DND-41 (cell line): ENCODE data around the gene OSBPL7.

ENCODE experiments used
- ATAC-seq: fragments of 200-7000 bp; cut with Tn5 transposase; 3 replicates; pipeline ENCODE4 v1.9.1; 2021; ENCODE audit warnings: low read depth; ENCODE audit not compliant: insufficient read depth
- DNase-seq: peaks from one replicate; pipeline ENCODE4 v3.0.0-alpha.2; 2020
- H2AFZ ChIP-seq: 2 replicates; pipeline ENCODE4 v1.6.0; 2012; ENCODE audit warnings: low read depth, low read length
- H3K27ac ChIP-seq: 2 replicates; pipeline ENCODE4 v1.5.1; 2012; ENCODE audit warnings: low read length, inconsistent platforms
- H3K27me3 ChIP-seq: fragments of 200-600 bp; sonication (generic); 2 replicates; pipeline ENCODE4 v1.6.0; 2012; ENCODE audit warnings: low read length, mild to moderate bottlenecking, inconsistent platforms; ENCODE audit not compliant: insufficient read depth, poor library complexity
- H3K36me3 ChIP-seq: 2 replicates; pipeline ENCODE4 v1.5.1; 2012; ENCODE audit warnings: low read length, inconsistent platforms; ENCODE audit not compliant: insufficient read depth
- H3K4me1 ChIP-seq: 2 replicates; pipeline ENCODE4 v1.5.1; 2012; ENCODE audit warnings: mild to moderate bottlenecking, low read length; ENCODE audit not compliant: insufficient read depth
- H3K4me2 ChIP-seq: 2 replicates; pipeline ENCODE4 v1.6.0; 2012; ENCODE audit warnings: mild to moderate bottlenecking, moderate library complexity, low read length, inconsistent platforms; ENCODE audit not compliant: insufficient read depth
- H3K4me3 ChIP-seq, 2 experiments: fragments of 200-600 bp in 1 of 2; shearing (Covaris generic) in 1 of 2; 2 replicates each; pipeline ENCODE4 v1.5.1; 2012 to 2016; ENCODE audit warnings: inconsistent platforms in 2 of 2, low read length in 2 of 2, mild to moderate bottlenecking in 2 of 2, low read depth in 1 of 2, moderate library complexity in 1 of 2
- H3K79me2 ChIP-seq: 2 replicates; pipeline ENCODE4 v1.6.0; 2012; ENCODE audit warnings: low read length, inconsistent platforms; ENCODE audit not compliant: insufficient read depth
- H3K9ac ChIP-seq: 2 replicates; pipeline ENCODE4 v1.6.0; 2012; ENCODE audit warnings: low read depth, mild to moderate bottlenecking, inconsistent platforms, low read length, moderate library complexity
- H3K9me3 ChIP-seq: 2 replicates; pipeline ENCODE4 v1.5.1; 2012; ENCODE audit warnings: low read length, moderate library complexity, mild to moderate bottlenecking, inconsistent platforms; ENCODE audit not compliant: insufficient read depth, severe bottlenecking
- H4K20me1 ChIP-seq: 2 replicates; pipeline ENCODE4 v1.6.0; 2012; ENCODE audit warnings: low read length; ENCODE audit not compliant: insufficient read depth
- EZH2 ChIP-seq: IDR thresholded peaks from 3 replicates; pipeline ENCODE4 v1.6.1; 2012; ENCODE audit warnings: borderline replicate concordance, low read depth, mild to moderate bottlenecking, moderate library complexity, low read length, inconsistent platforms; ENCODE audit not compliant: severe bottlenecking
- TF ChIP-seq, protein P1 (sequence below): IDR thresholded peaks from 2 replicates; pipeline ENCODE4 v1.5.1; 2012; ENCODE audit warnings: borderline replicate concordance, low read length, moderate library complexity, mild to moderate bottlenecking; ENCODE audit not compliant: poor library complexity, severe bottlenecking; ENCODE audit errors: extremely low read depth

OSBPL7 gene

DNA sequence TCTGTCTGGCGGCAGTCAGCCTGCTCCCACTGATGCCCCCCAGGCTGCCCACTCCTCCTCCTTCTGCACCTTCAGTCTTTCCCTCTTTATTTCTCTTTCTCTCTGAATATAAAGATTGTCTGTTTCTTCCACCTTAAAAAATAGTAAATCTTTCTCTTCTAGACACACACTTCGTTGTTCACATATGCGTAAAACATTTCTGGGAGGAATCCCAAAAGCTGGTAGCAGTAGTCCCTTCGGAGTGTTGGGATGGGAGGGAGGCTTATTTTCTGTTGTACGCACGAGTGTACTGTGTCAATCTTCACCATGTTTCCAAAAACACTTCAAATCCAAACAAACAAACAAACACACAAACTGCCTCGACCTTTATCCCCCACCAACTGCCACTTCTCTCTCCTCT is 9.9 kb downstream of the OSBPL7 start:
- Histone ChIP-seq H3K9ac (no peak overlapping the region), H3K4me2 (no peak overlapping the region), H3K9me3 (no peaks in the 10 kb centered on the region), H4K20me1 (no peaks in the 10 kb centered on the region; the same call in 1 of the 2 replicates), H3K36me3 (peaks cover 72% of the 10 kb centered on the region), H3K79me2 (no peaks in the 10 kb centered on the region), H2AFZ (no peak overlapping the region), H3K27ac (no peak overlapping the region), H3K27me3 (no peaks in the 10 kb centered on the region), H3K4me3 (no peak overlapping the region), H3K4me1 (no peaks in the 10 kb centered on the region)
- no peak for TF ChIP-seq EZH2
- TF ChIP-seq, protein P1, sequence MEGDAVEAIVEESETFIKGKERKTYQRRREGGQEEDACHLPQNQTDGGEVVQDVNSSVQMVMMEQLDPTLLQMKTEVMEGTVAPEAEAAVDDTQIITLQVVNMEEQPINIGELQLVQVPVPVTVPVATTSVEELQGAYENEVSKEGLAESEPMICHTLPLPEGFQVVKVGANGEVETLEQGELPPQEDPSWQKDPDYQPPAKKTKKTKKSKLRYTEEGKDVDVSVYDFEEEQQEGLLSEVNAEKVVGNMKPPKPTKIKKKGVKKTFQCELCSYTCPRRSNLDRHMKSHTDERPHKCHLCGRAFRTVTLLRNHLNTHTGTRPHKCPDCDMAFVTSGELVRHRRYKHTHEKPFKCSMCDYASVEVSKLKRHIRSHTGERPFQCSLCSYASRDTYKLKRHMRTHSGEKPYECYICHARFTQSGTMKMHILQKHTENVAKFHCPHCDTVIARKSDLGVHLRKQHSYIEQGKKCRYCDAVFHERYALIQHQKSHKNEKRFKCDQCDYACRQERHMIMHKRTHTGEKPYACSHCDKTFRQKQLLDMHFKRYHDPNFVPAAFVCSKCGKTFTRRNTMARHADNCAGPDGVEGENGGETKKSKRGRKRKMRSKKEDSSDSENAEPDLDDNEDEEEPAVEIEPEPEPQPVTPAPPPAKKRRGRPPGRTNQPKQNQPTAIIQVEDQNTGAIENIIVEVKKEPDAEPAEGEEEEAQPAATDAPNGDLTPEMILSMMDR: no peak
- DNase-seq: no peak
- no peak for ATAC-seq

DNA sequence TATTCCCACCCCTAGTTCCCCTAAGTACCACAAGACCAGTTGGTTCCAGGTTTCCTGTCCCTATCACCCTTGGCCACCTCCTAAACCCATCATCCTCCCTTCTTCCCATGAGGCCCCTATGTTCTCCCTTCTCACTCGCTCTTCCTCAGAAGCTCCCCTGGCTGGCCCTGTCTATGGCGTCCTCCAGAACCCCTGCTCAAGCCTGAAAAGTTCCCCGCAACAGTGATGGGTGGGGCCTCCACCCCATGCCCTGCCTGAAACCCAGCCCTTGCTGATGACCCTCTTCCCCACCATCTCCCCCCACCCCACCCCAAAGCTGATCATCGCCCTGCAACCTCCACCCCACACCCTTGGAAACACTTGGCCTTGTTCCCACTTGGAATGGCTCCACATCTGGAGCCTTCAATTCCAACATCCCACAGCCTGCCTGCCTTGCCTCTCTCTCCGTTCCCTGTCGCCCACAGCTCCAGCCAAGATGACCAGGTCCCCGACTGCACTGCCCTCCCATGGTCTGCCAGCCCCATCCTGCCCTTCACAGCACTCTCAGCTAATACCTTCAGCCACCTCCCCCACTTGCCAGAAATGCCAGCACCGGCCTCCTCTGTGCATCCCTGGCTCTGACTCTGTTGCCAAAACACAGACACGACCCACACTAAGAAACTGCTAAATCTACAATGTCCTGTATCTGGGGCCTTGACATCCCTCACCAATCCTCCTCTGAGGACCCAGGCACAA is 10.5 kb downstream of the OSBPL7 start:
- no peaks in the 10 kb centered on the region for H3K9me3 ChIP-seq
- H3K79me2 ChIP-seq: no peaks in the 10 kb centered on the region
- H3K27me3 ChIP-seq: no peaks in the 10 kb centered on the region
- no peak for ATAC-seq
- no peaks in the 10 kb centered on the region for H3K4me1 ChIP-seq
- DNase-seq: no peak
- H3K27ac ChIP-seq: no peak overlapping the region
- no peak overlapping the region for H3K4me3 ChIP-seq
- H3K36me3 ChIP-seq: peaks cover 67% of the 10 kb centered on the region
- no peak overlapping the region for H3K4me2 ChIP-seq
- TF ChIP-seq EZH2: no peak
- TF ChIP-seq, protein P1: no peak
- no peak overlapping the region for H2AFZ ChIP-seq
- no peak overlapping the region for H3K9ac ChIP-seq
- no peaks in the 10 kb centered on the region; the same call in 1 of the 2 replicates for H4K20me1 ChIP-seq

DNA sequence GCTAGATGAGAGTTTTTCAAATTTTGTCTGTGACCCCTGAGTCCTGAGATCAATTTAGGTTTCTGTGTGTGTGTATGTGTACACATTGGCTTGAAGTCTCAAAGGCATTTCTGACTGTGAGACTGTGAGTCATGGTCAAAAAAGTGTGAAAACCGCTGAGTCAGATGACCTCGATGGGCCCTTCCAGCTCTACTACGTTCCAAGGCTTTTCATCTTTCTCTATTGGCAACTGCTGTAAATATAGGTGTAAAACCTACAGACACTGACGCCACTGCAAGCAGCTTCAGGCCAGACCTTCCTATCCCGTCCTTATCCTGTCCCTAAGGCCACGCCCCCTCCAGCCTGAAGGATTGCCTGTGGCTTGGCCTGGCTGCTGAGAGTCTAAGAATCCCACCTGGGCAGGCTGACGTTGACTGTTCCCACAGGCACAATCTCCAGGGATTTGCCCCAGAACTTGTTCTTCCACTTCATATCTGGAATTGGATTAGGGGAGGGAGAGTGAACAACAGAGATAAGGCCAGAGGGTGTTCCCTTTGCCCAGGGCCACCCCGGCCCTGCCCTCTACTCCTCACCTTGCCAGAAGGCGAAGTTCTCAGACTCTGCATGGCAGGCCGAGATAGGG is 11.3 kb downstream of the OSBPL7 start:
- H3K79me2 ChIP-seq: no peaks in the 10 kb centered on the region
- ATAC-seq (no peak), DNase-seq (no peak)
- TF ChIP-seq, protein P1: no peak
- TF ChIP-seq EZH2: no peak
- H3K36me3 ChIP-seq: peaks cover 59% of the 10 kb centered on the region
- no peak overlapping the region for H3K9ac ChIP-seq
- no peak overlapping the region for H2AFZ ChIP-seq
- no peak overlapping the region for H3K4me3 ChIP-seq
- no peak overlapping the region for H3K4me2 ChIP-seq
- no peak overlapping the region for H3K27ac ChIP-seq
- H3K27me3 ChIP-seq: no peaks in the 10 kb centered on the region
- H3K9me3 ChIP-seq: no peaks in the 10 kb centered on the region
- no peaks in the 10 kb centered on the region; the same call in 1 of the 2 replicates for H4K20me1 ChIP-seq
- H3K4me1 ChIP-seq: no peaks in the 10 kb centered on the region
